Measurements from ENCODE around the gene MEGF11.

DNA sequence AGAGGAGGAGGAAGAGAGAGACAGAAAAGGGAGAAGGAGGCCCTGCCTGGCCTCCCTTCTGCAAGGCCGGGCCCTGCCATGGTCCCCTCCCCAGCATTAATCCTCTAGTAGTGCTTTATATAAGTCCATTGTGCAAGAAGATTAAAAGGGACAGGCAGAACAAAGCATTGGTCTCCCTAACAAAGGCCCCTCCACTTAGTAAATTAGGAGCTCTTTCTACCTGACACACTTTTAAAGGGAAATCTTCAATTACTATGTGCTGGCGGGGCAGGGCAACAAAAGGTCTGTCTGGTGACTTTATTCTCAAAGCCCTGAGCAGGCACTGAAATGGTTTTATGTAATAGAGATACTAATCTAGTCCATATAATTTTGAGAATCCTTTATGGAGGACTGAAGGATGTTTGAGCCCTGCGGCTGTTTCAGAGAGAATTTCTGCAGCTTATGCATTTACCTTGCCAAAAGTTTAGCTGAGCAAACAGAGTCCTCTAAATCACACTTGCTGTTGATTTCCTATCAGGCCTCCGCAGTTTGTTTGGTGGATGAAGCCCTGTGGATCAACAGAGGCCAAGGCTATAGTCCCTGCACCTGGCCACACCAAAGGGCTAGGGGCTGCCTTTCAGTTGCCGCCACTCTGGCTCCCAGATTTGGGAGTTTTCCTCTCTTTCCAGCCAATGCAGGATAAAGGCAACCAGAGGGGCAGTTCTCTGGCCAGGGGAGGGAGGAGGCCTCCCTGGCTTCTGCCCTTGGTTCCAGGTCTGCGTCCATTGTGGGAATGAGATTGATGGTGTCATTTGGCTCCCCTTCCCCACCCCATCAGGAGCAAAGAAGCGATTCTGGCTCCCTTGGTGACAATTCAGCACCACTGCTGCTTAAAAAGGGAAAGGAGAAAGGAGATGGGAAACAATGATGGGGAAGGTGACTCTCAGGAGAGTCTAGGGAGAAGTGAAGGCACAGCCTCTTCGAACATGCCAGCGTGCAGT is 148.0 kb downstream of the MEGF11 start:
- TF ChIP-seq, protein P1, sequence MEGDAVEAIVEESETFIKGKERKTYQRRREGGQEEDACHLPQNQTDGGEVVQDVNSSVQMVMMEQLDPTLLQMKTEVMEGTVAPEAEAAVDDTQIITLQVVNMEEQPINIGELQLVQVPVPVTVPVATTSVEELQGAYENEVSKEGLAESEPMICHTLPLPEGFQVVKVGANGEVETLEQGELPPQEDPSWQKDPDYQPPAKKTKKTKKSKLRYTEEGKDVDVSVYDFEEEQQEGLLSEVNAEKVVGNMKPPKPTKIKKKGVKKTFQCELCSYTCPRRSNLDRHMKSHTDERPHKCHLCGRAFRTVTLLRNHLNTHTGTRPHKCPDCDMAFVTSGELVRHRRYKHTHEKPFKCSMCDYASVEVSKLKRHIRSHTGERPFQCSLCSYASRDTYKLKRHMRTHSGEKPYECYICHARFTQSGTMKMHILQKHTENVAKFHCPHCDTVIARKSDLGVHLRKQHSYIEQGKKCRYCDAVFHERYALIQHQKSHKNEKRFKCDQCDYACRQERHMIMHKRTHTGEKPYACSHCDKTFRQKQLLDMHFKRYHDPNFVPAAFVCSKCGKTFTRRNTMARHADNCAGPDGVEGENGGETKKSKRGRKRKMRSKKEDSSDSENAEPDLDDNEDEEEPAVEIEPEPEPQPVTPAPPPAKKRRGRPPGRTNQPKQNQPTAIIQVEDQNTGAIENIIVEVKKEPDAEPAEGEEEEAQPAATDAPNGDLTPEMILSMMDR (IDR thresholded peaks at IDR 0.05), result no peak
- no peak for TF ChIP-seq POLR2A (IDR thresholded peaks at IDR 0.05)
